Measurements from ENCODE around the gene ITGB1BP1.

GRCh38 chr2:9360701-9361100, 62.6 kb downstream of the ITGB1BP1 start:
- no peak for TF ChIP-seq POLR2AphosphoS5 (IDR thresholded peaks at IDR 0.05)
- TF ChIP-seq, protein P1, sequence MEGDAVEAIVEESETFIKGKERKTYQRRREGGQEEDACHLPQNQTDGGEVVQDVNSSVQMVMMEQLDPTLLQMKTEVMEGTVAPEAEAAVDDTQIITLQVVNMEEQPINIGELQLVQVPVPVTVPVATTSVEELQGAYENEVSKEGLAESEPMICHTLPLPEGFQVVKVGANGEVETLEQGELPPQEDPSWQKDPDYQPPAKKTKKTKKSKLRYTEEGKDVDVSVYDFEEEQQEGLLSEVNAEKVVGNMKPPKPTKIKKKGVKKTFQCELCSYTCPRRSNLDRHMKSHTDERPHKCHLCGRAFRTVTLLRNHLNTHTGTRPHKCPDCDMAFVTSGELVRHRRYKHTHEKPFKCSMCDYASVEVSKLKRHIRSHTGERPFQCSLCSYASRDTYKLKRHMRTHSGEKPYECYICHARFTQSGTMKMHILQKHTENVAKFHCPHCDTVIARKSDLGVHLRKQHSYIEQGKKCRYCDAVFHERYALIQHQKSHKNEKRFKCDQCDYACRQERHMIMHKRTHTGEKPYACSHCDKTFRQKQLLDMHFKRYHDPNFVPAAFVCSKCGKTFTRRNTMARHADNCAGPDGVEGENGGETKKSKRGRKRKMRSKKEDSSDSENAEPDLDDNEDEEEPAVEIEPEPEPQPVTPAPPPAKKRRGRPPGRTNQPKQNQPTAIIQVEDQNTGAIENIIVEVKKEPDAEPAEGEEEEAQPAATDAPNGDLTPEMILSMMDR (IDR thresholded peaks at IDR 0.05): no peak
- TF ChIP-seq POLR2A (IDR thresholded peaks at IDR 0.05; ENCODE audit: low read depth): no peak
- TF ChIP-seq EP300 (IDR thresholded peaks at IDR 0.05): no peak
